Activated CD8-positive, alpha-beta T cell treated with anti-CD3 and anti-CD28 coated beads, Interleukin-2, amount 10 ng/mL, durations not matched to agents 7 days and 5 days (primary cell): ENCODE results near the gene VKORC1. TPM values are rescaled to one million over a fixed set of nuclear protein-coding genes. Genes with fewer than 3 reads are reported as not detected.

ENCODE experiments used
- ATAC-seq: fragments of 150-1000 bp; cut with Tn5 transposase; one replicate; pipeline ENCODE4 v1.10.0; 2021; ENCODE audit warnings: moderate library complexity
- CTCF ChIA-PET: fragments of 350-600 bp; sonication (Branson Sonifier 250); formaldehyde crosslinking; loops from one replicate; lab custom pipeline; 2021; ENCODE audit warnings: antibody characterized with exemption; lab: Charles Lee
- POLR2A ChIA-PET: fragments of 350-600 bp; sonication (Branson Sonifier 250); formaldehyde crosslinking; loops from one replicate; lab custom pipeline; 2021; ENCODE audit warnings: antibody characterized with exemption; lab: Charles Lee
- DNase-seq: peaks from one replicate; pipeline ENCODE4 v3.0.0-alpha.2; 2020
- H3K27ac Mint-ChIP-seq: one replicate; pipeline ENCODE4 v1.8.0; 2021; ENCODE audit warnings: mild to moderate bottlenecking, mixed read lengths
- H3K27me3 Mint-ChIP-seq: one replicate; pipeline ENCODE4 v1.8.0; 2021; ENCODE audit warnings: low read depth, mixed read lengths
- H3K36me3 Mint-ChIP-seq: one replicate; pipeline ENCODE4 v1.8.0; 2021; ENCODE audit warnings: low read depth, mixed read lengths
- H3K4me1 Mint-ChIP-seq: one replicate; pipeline ENCODE4 v1.8.0; 2021; ENCODE audit warnings: low read depth, mixed read lengths
- H3K4me3 Mint-ChIP-seq: one replicate; pipeline ENCODE4 v1.8.0; 2021; ENCODE audit warnings: mild to moderate bottlenecking, mixed read lengths
- H3K9me3 Mint-ChIP-seq: one replicate; pipeline ENCODE4 v1.8.0; 2022; ENCODE audit warnings: mixed read lengths; ENCODE audit not compliant: insufficient read depth
- total RNA-seq, 2 experiments: library from RNA; stranded (reverse); gene quantifications; one replicate each; pipeline ENCODE4 v1.2.3, GENCODE V29; 2021

Gene VKORC1
- total RNA-seq, 2 experiments from 2014 or later, result 71.6 to 78.8 TPM

DNA sequence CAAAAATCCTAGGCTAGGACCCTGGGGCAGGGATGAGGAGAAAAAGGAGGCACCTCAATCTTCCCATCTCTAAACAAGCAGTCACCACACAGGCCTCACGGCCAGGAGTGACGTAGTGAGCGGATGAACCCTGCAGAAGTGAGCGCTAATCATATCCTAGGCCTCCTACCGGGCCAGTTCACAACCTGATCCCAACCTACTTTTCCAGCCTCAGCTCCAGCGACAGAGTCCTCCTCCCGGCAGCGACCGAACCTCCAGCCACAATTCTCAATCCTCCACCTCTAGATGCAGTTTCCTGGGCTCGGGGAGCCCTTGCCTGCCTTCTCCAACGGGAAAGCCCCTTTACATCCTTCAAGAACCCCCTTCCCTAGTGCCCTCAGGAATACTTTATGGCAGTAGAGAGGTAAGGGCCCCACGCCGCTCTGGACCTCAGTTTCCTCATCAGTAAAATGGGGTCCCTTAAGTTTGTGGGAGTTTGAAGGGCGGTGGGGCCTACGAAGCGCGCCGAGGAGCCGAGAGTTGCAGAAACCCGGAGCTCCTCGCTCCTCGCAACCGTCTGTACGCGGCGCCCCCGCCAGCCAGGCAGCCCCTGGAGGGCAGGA lies 22.0 kb downstream of the VKORC1 start:
- peak overlapping the region; percentile 99 for H3K4me3 Mint-ChIP-seq
- peaks cover 30% of the 10 kb centered on the region for H3K36me3 Mint-ChIP-seq
- peak overlapping the region; percentile 99 for H3K27ac Mint-ChIP-seq
- ATAC-seq (peak; percentile 8), DNase-seq (peak; percentile 58)
- ChIA-PET POLR2A (interaction anchor here (0.6 to 2.7 kb wide), 12 partner anchors 9 to 413 kb away, joined by 3 to 19 read pairs (median 6); partner anchors contain the start of genes ARMC5, FUS, HSD3B7 and KAT8), CTCF (interaction anchor here (2.4 kb wide), 1 partner anchor 70 kb away, joined by 19 read pairs; no protein-coding TSS in a partner anchor)
- H3K27me3 Mint-ChIP-seq, result no peaks in the 10 kb centered on the region
- no peaks in the 10 kb centered on the region for H3K9me3 Mint-ChIP-seq
- H3K4me1 Mint-ChIP-seq, result peaks cover 42% of the 10 kb centered on the region

DNA sequence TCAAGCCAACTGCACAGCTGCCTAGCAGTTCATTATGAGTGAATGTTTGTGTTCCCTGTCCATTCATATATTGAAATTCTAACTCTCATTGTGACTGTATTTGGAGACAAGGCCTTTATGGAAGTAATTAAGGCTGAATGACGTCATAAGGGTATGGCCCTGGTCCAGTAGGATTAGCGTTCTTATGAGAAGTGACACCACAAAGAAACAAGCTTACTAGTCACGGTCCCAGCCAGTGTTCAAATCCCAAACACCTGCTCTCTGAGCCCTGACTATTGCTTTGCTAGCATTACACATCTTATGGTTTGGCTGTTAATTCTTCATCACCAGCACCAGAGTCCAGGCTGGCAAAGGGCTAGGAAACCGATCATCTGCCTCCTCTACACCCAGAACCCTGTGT lies 22.7 kb downstream of the VKORC1 start:
- Mint-ChIP-seq H3K4me1 (peaks cover 46% of the 10 kb centered on the region), H3K27me3 (no peaks in the 10 kb centered on the region), H3K4me3 (peak overlapping the region; percentile 99), H3K27ac (peak overlapping the region; percentile 99), H3K9me3 (no peaks in the 10 kb centered on the region), H3K36me3 (peaks cover 26% of the 10 kb centered on the region)
- no peak for DNase-seq
- ChIA-PET POLR2A (interaction anchor here (0.6 to 1.5 kb wide), 3 partner anchors 9 to 117 kb away, joined by 3 read pairs; partner anchors contain the start of gene FUS), CTCF (no interaction called here)
- no peak for ATAC-seq

DNA sequence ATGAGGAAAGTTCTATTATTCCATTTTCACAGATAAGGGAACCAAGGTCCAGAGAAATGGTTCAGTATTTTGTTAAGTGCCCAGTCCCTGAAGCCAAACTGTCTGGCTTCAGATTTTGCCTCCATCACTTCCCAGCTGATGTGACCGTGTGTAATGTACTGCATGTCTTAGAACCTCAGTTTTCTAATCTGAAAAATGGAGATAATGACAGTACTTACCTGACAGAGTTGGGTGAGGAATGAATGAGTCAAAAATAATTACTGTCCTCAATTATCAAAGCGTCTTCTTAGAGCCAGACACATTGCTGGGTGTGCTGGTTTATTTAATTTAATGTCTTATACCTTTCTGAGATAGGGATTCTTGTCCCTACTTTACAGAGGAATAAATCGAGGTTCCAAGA lies 27.3 kb downstream of the VKORC1 start:
- H3K27ac Mint-ChIP-seq, result no peak overlapping the region
- ChIA-PET CTCF (interaction anchor here (1.2 to 1.9 kb wide), 4 partner anchors 9 to 316 kb away, joined by 3 to 4 read pairs (median 3); no protein-coding TSS in a partner anchor), POLR2A (no interaction called here)
- H3K4me1 Mint-ChIP-seq, result peaks cover 67% of the 10 kb centered on the region
- H3K36me3 Mint-ChIP-seq, result peaks cover 36% of the 10 kb centered on the region
- no peaks in the 10 kb centered on the region for H3K27me3 Mint-ChIP-seq
- ATAC-seq (no peak), DNase-seq (no peak)
- no peaks in the 10 kb centered on the region for H3K9me3 Mint-ChIP-seq
- no peak overlapping the region for H3K4me3 Mint-ChIP-seq

DNA sequence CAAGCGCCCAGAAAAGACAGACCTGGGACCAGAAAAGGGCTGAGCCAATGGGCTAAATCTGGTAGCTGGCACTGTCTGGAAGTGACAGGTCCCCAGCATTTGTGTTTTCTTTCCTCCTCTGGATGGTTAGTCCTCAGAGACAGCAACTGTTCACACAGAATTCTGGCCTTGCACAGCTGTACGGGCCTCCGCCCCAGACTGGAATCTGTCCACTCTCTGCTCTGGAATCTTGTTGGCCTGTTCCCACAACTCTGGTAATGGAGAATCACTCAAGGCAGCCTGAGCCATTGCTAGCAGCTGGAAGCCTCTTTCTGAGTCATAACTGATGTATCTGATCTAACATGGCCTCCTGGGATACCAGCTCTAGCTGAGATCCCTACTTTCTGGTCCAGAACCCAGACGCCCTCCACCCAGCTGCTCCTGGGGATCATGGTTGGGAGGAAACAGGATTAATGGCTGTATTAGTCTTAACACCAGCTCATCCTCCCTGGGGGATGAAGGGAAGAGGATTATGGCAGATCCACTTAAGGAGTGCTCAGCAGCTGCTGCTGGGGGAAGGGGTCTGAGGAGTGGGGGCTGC lies 29.6 kb downstream of the VKORC1 start:
- Mint-ChIP-seq H3K36me3 (peaks cover 50% of the 10 kb centered on the region), H3K4me1 (peaks cover 62% of the 10 kb centered on the region)
- CTCF ChIA-PET, result interaction anchor here (0.6 to 1.6 kb wide), 7 partner anchors 9 to 250 kb away, joined by 3 to 6 read pairs (median 3); partner anchors contain the start of genes HSD3B7, ZNF646 and ZNF668

DNA sequence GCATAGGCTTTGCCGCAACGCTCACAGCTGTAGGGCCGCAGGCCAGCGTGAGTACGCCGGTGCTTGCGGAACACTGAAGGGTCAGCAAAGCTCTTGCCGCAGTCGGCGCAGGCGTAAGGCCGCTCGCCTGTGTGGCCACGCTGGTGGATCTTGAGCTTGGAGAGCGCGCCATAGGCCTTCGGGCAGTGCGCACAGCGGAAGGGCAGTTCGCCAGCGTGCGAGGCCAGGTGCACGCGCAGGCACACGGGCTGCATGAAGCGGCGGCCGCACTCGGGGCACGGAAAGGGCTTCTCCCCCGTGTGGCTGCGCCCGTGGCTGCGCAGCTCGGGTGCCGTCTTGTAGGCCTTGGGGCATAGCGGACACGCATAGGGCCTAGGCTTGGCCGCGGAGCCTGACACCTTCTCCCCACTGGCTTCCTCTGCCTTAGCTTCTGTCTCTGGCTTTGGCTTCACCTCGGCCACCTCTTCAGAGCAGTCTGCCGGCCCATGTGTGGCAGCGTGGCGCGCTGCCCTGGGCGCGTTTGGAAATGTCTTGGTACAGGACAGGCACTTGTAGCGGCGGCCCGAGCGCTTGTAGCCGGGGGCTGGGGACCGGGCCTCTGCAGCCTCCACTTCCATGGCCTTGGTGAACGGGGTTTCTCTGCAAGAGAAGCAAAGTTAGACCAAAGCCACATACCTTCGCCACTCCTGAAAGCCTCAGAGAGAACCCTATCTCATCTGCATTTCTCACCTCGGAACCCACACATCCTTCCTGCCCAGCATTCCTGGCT lies 30.6 kb downstream of the VKORC1 start:
- peaks cover 57% of the 10 kb centered on the region for H3K4me1 Mint-ChIP-seq
- DNase-seq, result peak; percentile 59
- ATAC-seq, result peak; percentile 70
- ChIA-PET POLR2A (interaction anchor here (0.6 to 2.4 kb wide), 6 partner anchors 8 to 566 kb away, joined by 3 to 9 read pairs (median 3); partner anchors contain the start of genes ZNF646 and ZNF668), CTCF (interaction anchor here (0.6 to 1.3 kb wide), 4 partner anchors 11 to 214 kb away, joined by 3 read pairs; no protein-coding TSS in a partner anchor)
- peak overlapping the region; percentile 73 for H3K4me3 Mint-ChIP-seq
- H3K27ac Mint-ChIP-seq, result peak overlapping the region; percentile 89
- peaks cover 55% of the 10 kb centered on the region for H3K36me3 Mint-ChIP-seq
- no peaks in the 10 kb centered on the region for H3K27me3 Mint-ChIP-seq
- H3K9me3 Mint-ChIP-seq, result no peaks in the 10 kb centered on the region

More for the DNA sequence above, 29.6 kb downstream of the VKORC1 start:
- peak overlapping the region; percentile 73 for H3K4me3 Mint-ChIP-seq
- ATAC-seq, result peak; percentile 53
- no peaks in the 10 kb centered on the region for H3K9me3 Mint-ChIP-seq
- no peaks in the 10 kb centered on the region for H3K27me3 Mint-ChIP-seq
- POLR2A ChIA-PET, result interaction anchor here (2.4 kb wide), 1 partner anchor 9 kb away, joined by 9 read pairs; the partner anchor contains the start of genes ZNF646 and ZNF668
- peak overlapping the region; percentile 89 for H3K27ac Mint-ChIP-seq
- DNase-seq, result no peak

DNA sequence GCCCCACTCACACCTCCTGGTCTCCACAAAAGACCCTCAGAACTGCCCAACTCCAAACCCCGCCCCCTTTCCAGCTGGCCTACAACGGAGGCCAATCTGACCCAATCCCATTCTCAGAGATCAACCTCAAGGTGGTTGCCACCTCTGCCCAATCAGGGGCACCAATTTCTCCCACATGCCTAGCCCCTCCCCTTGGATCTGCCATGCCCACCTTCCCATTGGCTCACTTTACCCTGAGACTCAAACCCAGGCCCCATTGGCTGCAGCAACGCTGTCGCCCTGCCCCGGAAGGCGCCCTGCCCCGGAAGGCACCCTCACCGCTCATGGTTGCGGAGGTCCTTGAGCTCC lies 31.1 kb downstream of the VKORC1 start:
- Mint-ChIP-seq H3K36me3 (peaks cover 55% of the 10 kb centered on the region), H3K9me3 (no peaks in the 10 kb centered on the region), H3K4me1 (peaks cover 54% of the 10 kb centered on the region), H3K27me3 (no peaks in the 10 kb centered on the region), H3K27ac (peak overlapping the region; percentile 89), H3K4me3 (peak overlapping the region; percentile 73)
- CTCF ChIA-PET, result interaction anchor here (0.7 to 1.3 kb wide), 2 partner anchors 77 to 78 kb away, joined by 3 read pairs; no protein-coding TSS in a partner anchor
- no peak for ATAC-seq
- POLR2A ChIA-PET, result interaction anchor here (0.6 to 1.4 kb wide), 4 partner anchors 8 to 114 kb away, joined by 3 to 7 read pairs (median 3); partner anchors contain the start of genes ZNF646 and ZNF668
- no peak for DNase-seq

DNA sequence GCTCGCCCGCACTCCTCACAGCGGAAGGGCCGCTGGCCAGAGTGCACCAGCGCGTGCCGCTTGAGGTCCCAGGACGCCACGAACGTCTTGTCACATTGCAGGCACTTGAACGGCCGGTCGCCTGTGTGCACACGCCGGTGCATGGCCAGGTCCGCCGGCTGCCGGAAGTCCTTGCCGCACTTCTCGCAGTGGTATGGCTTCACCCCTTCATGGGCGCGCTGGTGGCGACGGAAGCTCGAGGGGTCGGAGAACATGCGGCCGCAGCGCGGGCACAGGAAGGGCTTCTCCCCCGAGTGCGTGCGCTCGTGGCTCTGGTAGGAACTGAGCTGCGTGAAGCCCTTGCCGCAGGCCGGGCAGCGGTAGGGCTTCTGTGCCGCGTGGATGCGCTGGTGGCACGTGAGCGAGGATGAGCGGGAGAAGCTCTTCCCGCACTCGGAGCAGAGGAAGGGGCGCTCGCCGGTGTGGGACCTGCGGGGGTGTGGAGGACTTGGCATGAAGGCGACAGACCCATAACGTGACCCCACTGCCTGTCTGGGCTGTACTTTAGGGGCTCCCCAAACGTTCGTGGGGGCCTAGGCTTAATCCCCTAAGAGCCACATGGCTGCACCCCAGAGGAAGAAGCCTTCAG lies 32.7 kb downstream of the VKORC1 start:
- ChIA-PET CTCF (no interaction called here), POLR2A (interaction anchor here (0.6 kb wide), 1 partner anchor 21 kb away, joined by 3 read pairs; no protein-coding TSS in a partner anchor)
- peaks cover 46% of the 10 kb centered on the region for H3K4me1 Mint-ChIP-seq
- H3K36me3 Mint-ChIP-seq, result peaks cover 56% of the 10 kb centered on the region
- DNase-seq (no peak), ATAC-seq (no peak)
- H3K4me3 Mint-ChIP-seq, result no peak overlapping the region
- no peaks in the 10 kb centered on the region for H3K9me3 Mint-ChIP-seq
- no peaks in the 10 kb centered on the region for H3K27me3 Mint-ChIP-seq
- H3K27ac Mint-ChIP-seq, result no peak overlapping the region

DNA sequence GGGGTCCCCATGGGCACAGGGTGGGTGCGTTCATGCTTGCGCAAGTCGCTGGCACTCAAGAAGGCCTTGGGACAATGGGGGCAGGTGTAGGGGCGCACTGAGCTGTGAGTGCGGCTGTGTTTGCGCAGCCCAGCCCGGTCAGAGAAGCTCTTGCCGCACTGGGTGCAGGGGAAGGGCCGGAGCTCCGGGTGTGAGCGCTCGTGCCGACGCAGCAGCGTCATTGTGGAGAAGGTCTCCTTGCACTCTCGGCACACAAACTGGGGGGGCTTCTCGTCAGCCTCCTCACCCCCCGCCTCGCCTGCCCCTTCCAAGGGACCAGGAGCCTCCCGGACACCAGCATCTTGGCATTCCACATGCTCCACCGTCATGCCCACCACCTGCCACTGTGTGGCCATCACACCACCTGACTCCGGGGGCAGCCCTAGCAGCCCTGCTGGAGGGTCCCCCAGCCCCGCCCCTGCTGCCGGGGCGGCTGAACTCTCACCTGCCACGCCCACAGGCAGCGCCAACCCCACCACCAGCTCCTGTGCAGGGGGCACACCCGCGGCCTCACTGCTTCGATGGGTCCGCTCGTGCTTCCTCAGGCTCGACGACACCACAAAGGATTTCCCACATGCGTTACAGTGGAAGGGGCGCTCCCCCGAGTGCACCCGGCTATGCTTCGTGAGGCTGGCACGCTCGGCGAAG lies 33.3 kb downstream of the VKORC1 start:
- DNase-seq (no peak), ATAC-seq (no peak)
- POLR2A ChIA-PET, result no interaction called here
- CTCF ChIA-PET, result interaction anchor here (1.2 kb wide), 1 partner anchor 13 kb away, joined by 3 read pairs; the partner anchor contains the start of genes ZNF646 and ZNF668
- no peak overlapping the region for H3K4me3 Mint-ChIP-seq
- no peaks in the 10 kb centered on the region for H3K9me3 Mint-ChIP-seq
- H3K27me3 Mint-ChIP-seq, result no peaks in the 10 kb centered on the region
- peaks cover 41% of the 10 kb centered on the region for H3K4me1 Mint-ChIP-seq
- peaks cover 54% of the 10 kb centered on the region for H3K36me3 Mint-ChIP-seq
- H3K27ac Mint-ChIP-seq, result no peak overlapping the region

DNA sequence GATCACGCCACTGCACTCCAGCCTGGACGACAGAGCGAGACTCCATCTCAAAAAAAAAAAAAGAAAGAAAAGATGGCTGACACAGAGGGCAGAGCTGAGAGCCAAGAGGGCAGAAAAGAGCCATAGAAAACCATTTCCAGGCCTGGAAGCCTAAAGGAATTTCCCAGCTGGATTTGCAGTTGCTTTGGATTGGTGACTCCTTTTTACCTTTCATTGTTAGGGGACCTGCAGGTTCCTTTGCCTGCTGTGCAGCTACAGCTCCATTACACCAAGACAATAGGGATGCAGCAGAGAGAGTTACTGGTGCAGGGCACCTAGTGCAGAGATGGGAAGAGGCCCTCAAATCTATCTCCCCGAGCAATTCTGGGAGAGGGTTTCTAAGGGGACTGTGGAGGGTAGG lies 39.0 kb downstream of the VKORC1 start:
- H3K36me3 Mint-ChIP-seq, result peaks cover 20% of the 10 kb centered on the region
- no peak overlapping the region for H3K4me3 Mint-ChIP-seq
- CTCF ChIA-PET, result no interaction called here
- no peak for ATAC-seq
- H3K27ac Mint-ChIP-seq, result no peak overlapping the region
- no peaks in the 10 kb centered on the region for H3K9me3 Mint-ChIP-seq
- no peak for DNase-seq
- H3K27me3 Mint-ChIP-seq, result no peaks in the 10 kb centered on the region
- POLR2A ChIA-PET, result interaction anchor here (1.0 kb wide), 1 partner anchor 11 kb away, joined by 3 read pairs; no protein-coding TSS in a partner anchor
- peaks cover 13% of the 10 kb centered on the region for H3K4me1 Mint-ChIP-seq

DNA sequence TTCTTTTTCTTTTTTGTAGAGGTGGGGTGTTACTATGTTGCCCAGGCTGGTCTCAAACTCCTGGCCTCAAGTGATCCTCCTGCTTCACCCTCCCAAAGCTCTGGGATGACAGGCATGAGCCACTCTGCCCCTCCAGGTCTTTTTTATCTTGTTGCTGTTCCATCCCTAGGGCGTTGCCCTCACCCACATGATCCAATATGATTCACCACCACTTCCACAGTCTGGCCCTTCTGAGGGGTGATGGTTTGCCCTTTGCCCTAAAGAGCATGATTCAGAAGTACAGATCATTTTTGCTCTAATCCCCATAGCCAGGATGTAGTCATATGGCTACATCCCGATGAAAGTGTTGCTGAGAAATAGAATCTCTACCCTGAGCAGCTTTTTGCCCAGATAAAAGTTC lies 42.5 kb downstream of the VKORC1 start:
- Mint-ChIP-seq H3K4me1 (peaks cover 12% of the 10 kb centered on the region), H3K27ac (no peak overlapping the region), H3K4me3 (no peak overlapping the region), H3K9me3 (no peaks in the 10 kb centered on the region), H3K36me3 (peaks cover 7% of the 10 kb centered on the region), H3K27me3 (no peaks in the 10 kb centered on the region)
- POLR2A ChIA-PET, result interaction anchor here (0.6 kb wide), 1 partner anchor 91 kb away, joined by 3 read pairs; no protein-coding TSS in a partner anchor
- CTCF ChIA-PET, result no interaction called here
- DNase-seq (no peak), ATAC-seq (no peak)
